ENCODE results near the gene PGAM5.
"Not testable (repeated sequence)": the region's sequence is repeated elsewhere in the genome, so short reads cannot be mapped to it uniquely, and the experiment has no call there.

PGAM5 gene

GRCh38 chr12:132689227-132689626, 21.4 kb upstream of the PGAM5 start:
- DNase-seq (ENCODE audit: low spot score) = peak; percentile 56

GRCh38 chr12:132690112-132690511, 20.5 kb upstream of the PGAM5 start:
- DNase-seq (ENCODE audit: low spot score) = no peak

- DNase-seq (ENCODE audit: low spot score) = not testable (repeated sequence)
These were observed 18.6 kb upstream of the PGAM5 start for GRCh38 chr12:132692030-132692429.

GRCh38 chr12:132694888-132695287, 15.8 kb upstream of the PGAM5 start:
- DNase-seq (ENCODE audit: low spot score) = not testable (repeated sequence)

GRCh38 chr12:132695431-132695830, 15.2 kb upstream of the PGAM5 start:
- DNase-seq (ENCODE audit: low spot score) = no peak

GRCh38 chr12:132698341-132698740, 12.3 kb upstream of the PGAM5 start:
- DNase-seq (ENCODE audit: low spot score) = no peak

GRCh38 chr12:132700212-132700822, 10.3 kb upstream of the PGAM5 start:
- DNase-seq (ENCODE audit: low spot score) = no peak

- no peak for DNase-seq (ENCODE audit: low spot score)
These were observed 8.0 kb upstream of the PGAM5 start for GRCh38 chr12:132702640-132703039.

- DNase-seq (ENCODE audit: low spot score) = no peak
These were observed 7.0 kb upstream of the PGAM5 start for GRCh38 chr12:132703641-132704040.

GRCh38 chr12:132707241-132707640, 3.4 kb upstream of the PGAM5 start:
- no peak for DNase-seq (ENCODE audit: low spot score)

GRCh38 chr12:132708150-132708549, 2.5 kb upstream of the PGAM5 start:
- DNase-seq (ENCODE audit: low spot score) = no peak

- DNase-seq (ENCODE audit: low spot score) = peak; percentile 20
These were observed 618 bp upstream of the PGAM5 start for GRCh38 chr12:132710043-132710404.

GRCh38 chr12:132711080-132711843, 620 bp downstream of the PGAM5 start:
- no peak for DNase-seq (ENCODE audit: low spot score)

GRCh38 chr12:132713123-132713522, 2.5 kb downstream of the PGAM5 start:
- no peak for DNase-seq (ENCODE audit: low spot score)

- DNase-seq (ENCODE audit: low spot score) = no peak
These were observed 5.2 kb downstream of the PGAM5 start for GRCh38 chr12:132715874-132716273.

- DNase-seq (ENCODE audit: low spot score) = no peak
These were observed 5.7 kb downstream of the PGAM5 start for GRCh38 chr12:132716356-132716755.

GRCh38 chr12:132717011-132717410, 6.4 kb downstream of the PGAM5 start:
- DNase-seq (ENCODE audit: low spot score) = no peak

GRCh38 chr12:132717531-132718387, 7.1 kb downstream of the PGAM5 start:
- DNase-seq (ENCODE audit: low spot score) = no peak

GRCh38 chr12:132718644-132719043, 8.0 kb downstream of the PGAM5 start:
- DNase-seq (ENCODE audit: low spot score) = no peak

- DNase-seq (ENCODE audit: low spot score) = no peak
These were observed 8.7 kb downstream of the PGAM5 start for GRCh38 chr12:132719141-132719953.

- no peak for DNase-seq (ENCODE audit: low spot score)
These were observed 9.3 kb downstream of the PGAM5 start for GRCh38 chr12:132719954-132720324.

Measured in cerebellar cortex (tissue), 1 donor.